Liver (tissue), 9 donors: ENCODE data around the gene MEIS2. TPM values are rescaled to one million over a fixed set of nuclear protein-coding genes. Genes with fewer than 3 reads are reported as not detected.

Source experiments
- DNase-seq: peaks from one replicate; pipeline ENCODE4 v3.0.0-alpha.2; 2017; ENCODE audit warnings: low spot score
- H3K27ac ChIP-seq, 2 donors: one replicate each; pipeline ENCODE4 v1.7.0; 2013; ENCODE audit warnings: inconsistent platforms in 2 of 2, low read length in 2 of 2, control low read depth in 1 of 2, low read depth in 1 of 2, mild to moderate bottlenecking in 1 of 2
- H3K27me3 ChIP-seq, 4 donors: one replicate each; pipeline versions ENCODE4 v1.6.1 to v1.7.0; 2013; ENCODE audit warnings: low read length in 3 of 4, inconsistent platforms in 1 of 4, mild to moderate bottlenecking in 1 of 4, moderate library complexity in 1 of 4; ENCODE audit not compliant: control insufficient read depth in 4 of 4, insufficient read depth in 4 of 4
- H3K36me3 ChIP-seq, 4 donors: one replicate each; pipeline versions ENCODE4 v1.6.1 to v1.7.0; 2013; ENCODE audit warnings: low read length in 3 of 4, mild to moderate bottlenecking in 3 of 4, low read depth in 1 of 4, moderate library complexity in 1 of 4; ENCODE audit not compliant: control insufficient read depth in 4 of 4, insufficient read depth in 3 of 4
- H3K4me1 ChIP-seq, 4 donors: one replicate each; pipeline versions ENCODE4 v1.6.1 to v1.7.0; 2013; ENCODE audit warnings: low read length in 3 of 4, mild to moderate bottlenecking in 3 of 4, moderate library complexity in 1 of 4; ENCODE audit not compliant: control insufficient read depth in 4 of 4, insufficient read depth in 4 of 4
- H3K4me3 ChIP-seq, 3 donors: one replicate each; pipeline versions ENCODE4 v1.6.1 to v1.7.0; 2013; ENCODE audit warnings: low read length in 3 of 3, control low read depth in 1 of 3, low read depth in 1 of 3, mild to moderate bottlenecking in 1 of 3
- H3K9ac ChIP-seq, 2 donors: one replicate each; pipeline ENCODE4 v1.7.0; 2013; ENCODE audit warnings: low read length in 2 of 2, mild to moderate bottlenecking in 2 of 2, moderate library complexity in 2 of 2, control low read depth in 1 of 2, low read depth in 1 of 2
- H3K9me3 ChIP-seq, 4 donors: one replicate each; pipeline versions ENCODE4 v1.6.1 to v1.7.0; 2013; ENCODE audit warnings: low read length in 3 of 4; ENCODE audit not compliant: control insufficient read depth in 4 of 4
- ATF3 ChIP-seq: IDR thresholded peaks from 2 replicates; pipeline ENCODE4 v1.6.1; 2016; ENCODE audit warnings: antibody characterized with exemption
- CTCF ChIP-seq: fragments of 150-350 bp; IDR thresholded peaks from 2 replicates; pipeline ENCODE4 v1.5.1; 2017; ENCODE audit warnings: improper control_type of control experiment, low read depth, low read length; ENCODE audit not compliant: missing input control
- EGR1 ChIP-seq, 2 donors: IDR thresholded peaks; 2 replicates each; pipeline ENCODE4 v1.6.1; 2016 to 2018; ENCODE audit warnings: antibody characterized with exemption in 2 of 2, low read depth in 2 of 2
- FOXA1 ChIP-seq: IDR thresholded peaks from 2 replicates; pipeline ENCODE4 v1.6.1; 2016; ENCODE audit warnings: antibody characterized with exemption
- FOXA2 ChIP-seq: IDR thresholded peaks from 2 replicates; pipeline ENCODE4 v1.6.1; 2016; ENCODE audit warnings: antibody characterized with exemption
- GABPA ChIP-seq, 2 donors: IDR thresholded peaks in 1 of 2; conservative IDR thresholded peaks in 1 of 2; 2 replicates each; pipeline ENCODE4 v1.6.1; 2016; ENCODE audit warnings: antibody characterized with exemption in 2 of 2, mild to moderate bottlenecking in 1 of 2, moderate library complexity in 1 of 2
- HNF4A ChIP-seq, 2 donors: conservative IDR thresholded peaks; 2 replicates each; pipeline ENCODE4 v1.6.1; 2016; ENCODE audit warnings: antibody characterized with exemption in 2 of 2, mild to moderate bottlenecking in 2 of 2
- HNF4G ChIP-seq: IDR thresholded peaks from 2 replicates; pipeline ENCODE4 v1.6.1; 2016; ENCODE audit warnings: antibody characterized with exemption
- JUND ChIP-seq, 2 donors: IDR thresholded peaks; 2 replicates each; pipeline ENCODE4 v1.6.1; 2016; ENCODE audit warnings: antibody characterized with exemption in 2 of 2
- MAX ChIP-seq: IDR thresholded peaks from 2 replicates; pipeline ENCODE4 v1.6.1; 2016; ENCODE audit warnings: antibody characterized with exemption
- NR2F2 ChIP-seq: IDR thresholded peaks from 2 replicates; pipeline ENCODE4 v1.6.1; 2016; ENCODE audit warnings: antibody characterized with exemption
- RAD21 ChIP-seq, 2 donors: IDR thresholded peaks; 2 replicates each; pipeline ENCODE4 v1.6.1; 2016; ENCODE audit warnings: antibody characterized with exemption in 2 of 2, mild to moderate bottlenecking in 2 of 2
- REST ChIP-seq: IDR thresholded peaks from 2 replicates; pipeline ENCODE4 v1.6.1; 2016; ENCODE audit warnings: antibody characterized with exemption, mild to moderate bottlenecking
- RXRA ChIP-seq, 2 donors: IDR thresholded peaks; 2 replicates each; pipeline ENCODE4 v1.6.1; 2017 to 2018; ENCODE audit warnings: antibody characterized with exemption in 2 of 2, mild to moderate bottlenecking in 1 of 2
- TAF1 ChIP-seq: conservative IDR thresholded peaks from 2 replicates; pipeline ENCODE4 v1.6.1; 2016; ENCODE audit warnings: antibody characterized with exemption, mild to moderate bottlenecking
- YY1 ChIP-seq: IDR thresholded peaks from 2 replicates; pipeline ENCODE4 v1.6.1; 2016; ENCODE audit warnings: antibody characterized with exemption, mild to moderate bottlenecking
- ZBTB33 ChIP-seq: IDR thresholded peaks from 2 replicates; pipeline ENCODE4 v1.6.1; 2016; ENCODE audit warnings: antibody characterized with exemption
- WGBS: extraction: QIAGEN DNeasy Blood & Tissue Kit; methylation state at CpG from one replicate; pipeline ENCODE4 v1.1.7; 2013; 5-methylcytosine and 5-hydroxymethylcytosine counted together
- polyA plus RNA-seq, 2 donors: library from polyadenylated mRNA; stranded (reverse) in 1 of 2; unstranded in 1 of 2; fragments of 200-250 nt in 1 of 2; fragments of >200 nt in 1 of 2; fragmentation: Nextera tagmentation in 1 of 2; extraction: Ambion mirVana in 1 of 2; gene quantifications; one replicate each; pipeline versions ENCODE4 v1.2.1 to v1.2.3, GENCODE V29; 2013 to 2015
- total RNA-seq, 2 donors: library from RNA; depleted of rRNA; stranded (reverse); fragments of >200 nt; gene quantifications; one replicate each; pipeline ENCODE4 v1.2.3, GENCODE V29; 2014
- donor health status: healthy.
- donor health status: healthy.
- donor health status: healthy.
- donor health status: healthy.
- donor health status: healthy.

Gene MEIS2
- total and polyA plus RNA-seq, 4 donors: 3.9 to 12.6 (median 7.6) TPM

GRCh38 chr15:36940219-36940618, 160.1 kb downstream of the MEIS2 start:
- Histone ChIP-seq H3K36me3 (no peaks in the 10 kb centered on the region), H3K4me1 (peaks cover 4 to 13% (median 7%) of the 10 kb centered on the region in 4 donors), H3K9ac (no peak overlapping the region), H3K27ac (no peak overlapping the region), H3K4me3 (no peak overlapping the region), H3K27me3 (no peaks in the 10 kb centered on the region), H3K9me3 (no peaks in the 10 kb centered on the region)
- WGBS: 95% methylated on average over 3 of the region's 3 CpGs
- TF ChIP-seq JUND (IDR thresholded peaks at IDR 0.05) (no peak), RXRA (IDR thresholded peaks at IDR 0.05) (no peak), RAD21 (IDR thresholded peaks at IDR 0.05) (no peak), TAF1 (no peak), ZBTB33 (no peak), NR2F2 (no peak), HNF4A (conservative IDR thresholded peaks at IDR 0.05) (no peak), YY1 (no peak), ATF3 (no peak), CTCF (no peak), FOXA1 (no peak)
- no peak for DNase-seq

GRCh38 chr15:36938764-36939163, 161.6 kb downstream of the MEIS2 start:
- WGBS: 93% methylated on average over 7 of the region's 7 CpGs
- no peak for DNase-seq
- Histone ChIP-seq H3K9ac (no peak overlapping the region), H3K4me1 (peaks cover 4 to 13% (median 7%) of the 10 kb centered on the region in 4 donors), H3K27me3 (no peaks in the 10 kb centered on the region), H3K27ac (no peak overlapping the region), H3K9me3 (no peaks in the 10 kb centered on the region), H3K36me3 (no peaks in the 10 kb centered on the region), H3K4me3 (no peak overlapping the region)
- TF ChIP-seq GABPA (IDR thresholded peaks at IDR 0.05 in 1 of 2, conservative IDR thresholded peaks at IDR 0.05 in 1 of 2): no peak
- no peak for TF ChIP-seq NR2F2
- no peak for TF ChIP-seq RXRA (IDR thresholded peaks at IDR 0.05)
- TF ChIP-seq FOXA2: no peak
- TF ChIP-seq RAD21 (IDR thresholded peaks at IDR 0.05): no peak
- no peak for TF ChIP-seq TAF1
- TF ChIP-seq HNF4A (conservative IDR thresholded peaks at IDR 0.05): no peak
- TF ChIP-seq HNF4G: no peak
- TF ChIP-seq ATF3: no peak
- TF ChIP-seq CTCF: no peak
- no peak for TF ChIP-seq EGR1 (IDR thresholded peaks at IDR 0.05; ENCODE audit: low read depth in 2 of 2)
- TF ChIP-seq MAX: no peak
- no peak for TF ChIP-seq JUND (IDR thresholded peaks at IDR 0.05)
- TF ChIP-seq REST: no peak
- TF ChIP-seq YY1: no peak
